Prostate gland (tissue), 2 donors: ENCODE measurements around the gene SV2C.

ENCODE experiments used
- CTCF ChIP-seq, 4 experiments: fragments of 200-600 bp in 2 of 4; fragments of 450-650 bp in 2 of 4; sonication (generic) in 2 of 4; IDR thresholded peaks; 1 replicate in 3 of 4; 2 replicates in 1 of 4; pipeline ENCODE4 v1.5.1; 2016 to 2019; ENCODE audit warnings: antibody characterized with exemption in 4 of 4, mild to moderate bottlenecking in 2 of 4, moderate library complexity in 2 of 4
- POLR2A ChIP-seq: fragments of 450-650 bp; IDR thresholded peaks from one replicate; pipeline ENCODE4 v1.6.1; 2016; ENCODE audit warnings: antibody characterized with exemption, mild to moderate bottlenecking
- POLR2AphosphoS5 ChIP-seq: sonication (generic); formaldehyde crosslinking; IDR thresholded peaks from one replicate; pipeline ENCODE4 v1.6.1; 2017; ENCODE audit warnings: antibody characterized with exemption

- TF ChIP-seq POLR2A (no peak), CTCF (IDR thresholded peaks at IDR 0.05) (no peak), POLR2AphosphoS5 (no peak)
Measured at GRCh38 chr5:76187386-76187785, 104.2 kb downstream of the SV2C start.
